Loucy (cell line): ENCODE results near the gene LRFN4.

Experiments used
- CTCF ChIP-seq: fragments of 200-600 bp; sonication (generic); conservative IDR thresholded peaks from 2 replicates; pipeline ENCODE4 v1.5.1; 2014; ENCODE audit warnings: mild to moderate bottlenecking, antibody characterized with exemption, low read length
- EZH2phosphoT487 ChIP-seq: fragments of 200-600 bp; IDR thresholded peaks from 2 replicates; pipeline ENCODE4 v1.6.1; 2018; ENCODE audit warnings: antibody characterized with exemption, mild to moderate bottlenecking, moderate library complexity, borderline replicate concordance

GRCh38 chr11:66814678-66815077 lies 42.2 kb upstream of the LRFN4 start:
- no peak for TF ChIP-seq CTCF
- no peak for TF ChIP-seq EZH2phosphoT487
